ENCODE measurements around the gene FAM184B. TPM values are rescaled to one million over a fixed set of nuclear protein-coding genes. Genes with fewer than 3 reads are reported as not detected.

Gene FAM184B
- total and polyA plus RNA-seq, 2 of the 4 experiments (the other 2 are of a cell fraction): 0.07 to 0.18 TPM

DNA sequence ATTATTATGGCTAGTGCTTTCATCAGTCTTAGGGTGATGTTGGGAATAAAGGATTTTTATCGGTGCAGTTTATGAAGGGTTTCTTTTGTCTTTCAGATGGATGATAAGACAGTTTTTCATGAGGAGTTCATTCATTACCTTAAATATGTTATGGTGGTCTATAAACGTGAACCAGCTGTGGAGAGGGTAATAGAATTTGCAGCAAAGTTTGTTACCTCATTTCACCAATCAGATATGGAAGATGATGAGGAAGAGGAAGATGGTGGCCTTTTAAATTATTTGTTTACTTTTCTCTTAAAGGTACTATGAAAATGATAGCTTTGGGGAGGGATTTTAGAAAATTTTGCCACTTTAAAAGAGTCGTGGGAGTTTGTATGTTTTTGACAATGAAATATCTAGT, 30.7 kb upstream of the FAM184B start:
- H3K14ac ChIP-seq (replicated peaks; ENCODE audit: low read depth, low read length): no peak overlapping the region
- in situ Hi-C loops (cut with MboI; ENCODE audit: low sequenced_read_pairs): loop anchor here (10.0 to 25.0 kb wide), 2 partner anchors 225 to 783 kb away; partner anchors contain the start of gene LAP3
- H3K4ac ChIP-seq (ENCODE audit: low read depth, low read length): no peak overlapping the region
- no TSS peak for BruUV-seq (replicated peaks)
- no CpG with 5 or more reads among the region's 3 CpGs for WGBS, 2 experiments (ENCODE audit: extremely low coverage in 2 of 2, insufficient read length in 1 of 2)
- H2AK9ac ChIP-seq (replicated peaks; ENCODE audit: low read depth, low read length, poor library complexity): no peak overlapping the region
- H4K8ac ChIP-seq (ENCODE audit: low read depth in 2 of 2, low read length in 2 of 2): no peak overlapping the region
- H3K9ac ChIP-seq (ENCODE audit: low read depth, low read length): no peak overlapping the region; the same call in 1 of the 2 replicates
- peak overlapping the region; percentile 98 for H3K4me2 ChIP-seq (ENCODE audit: low read depth, low read length)
- peaks cover 2% of the 10 kb centered on the region; the same call in 1 of the 2 replicates for H3K4me1 ChIP-seq (ENCODE audit: control insufficient read depth, insufficient read depth, low read length)
- ATAC-seq (ENCODE audit: low read depth) (no peak), DNase-seq (no peak)
- H3K9me1 ChIP-seq (ENCODE audit: insufficient read depth, low read length): no peaks in the 10 kb centered on the region
- peak overlapping the region; percentile 26; the same call in 1 of the 2 replicates for H3K23ac ChIP-seq (ENCODE audit: low read depth, low read length)
- H2BK120ac ChIP-seq (ENCODE audit: low read depth, low read length): no peak overlapping the region
- ChIA-PET CTCF (interaction anchor here (1.3 kb wide), 1 partner anchor 263 kb away, joined by 3 read pairs; no protein-coding TSS in a partner anchor), POLR2A (ENCODE audit: unreplicated experiment) (no interaction called here)
- dilution Hi-C loops (cut with HindIII; ENCODE audit: low sequenced_read_pairs, unreplicated experiment): no loop called here
- H3K27ac ChIP-seq (ENCODE audit: insufficient read depth, low read length): no peak overlapping the region
- no peaks in the 10 kb centered on the region for H3K27me3 ChIP-seq (ENCODE audit: control insufficient read depth, insufficient read depth, low read length)
- H3K9me3 ChIP-seq (ENCODE audit: control insufficient read depth, insufficient read depth, low read length): no peaks in the 10 kb centered on the region
- H4K91ac ChIP-seq (ENCODE audit: insufficient read depth, low read depth, low read length): no peak overlapping the region
- H2AFZ ChIP-seq (replicated peaks; ENCODE audit: low read length, poor library complexity): no peak overlapping the region
- H2BK5ac ChIP-seq (ENCODE audit: low read depth, low read length, poor library complexity, severe bottlenecking): peak overlapping the region; percentile 5
- H2BK20ac ChIP-seq (ENCODE audit: low read depth, low read length): no peak overlapping the region
- peak overlapping the region; percentile 25; the same call in 1 of the 2 replicates for H3K4me3 ChIP-seq (ENCODE audit: insufficient read depth, low read depth, low read length)
- intact Hi-C loops (cut with micrococcal nuclease): loop anchor here (5.0 to 10.0 kb wide), 2 partner anchors 123 to 175 kb away; no protein-coding TSS in a partner anchor
- no peak overlapping the region for H2AK5ac ChIP-seq (ENCODE audit: low read depth, low read length)
- no peak overlapping the region for H4K5ac ChIP-seq (ENCODE audit: low read depth, low read length)
- H2BK15ac ChIP-seq (ENCODE audit: low read depth, low read length): no peak overlapping the region
- H3K36me3 ChIP-seq (ENCODE audit: control insufficient read depth, insufficient read depth, low read length): no peaks in the 10 kb centered on the region
- TF ChIP-seq CEBPB (IDR thresholded peaks at IDR 0.05; ENCODE audit: low read depth, low read length): no peak
- TF ChIP-seq, protein P1, sequence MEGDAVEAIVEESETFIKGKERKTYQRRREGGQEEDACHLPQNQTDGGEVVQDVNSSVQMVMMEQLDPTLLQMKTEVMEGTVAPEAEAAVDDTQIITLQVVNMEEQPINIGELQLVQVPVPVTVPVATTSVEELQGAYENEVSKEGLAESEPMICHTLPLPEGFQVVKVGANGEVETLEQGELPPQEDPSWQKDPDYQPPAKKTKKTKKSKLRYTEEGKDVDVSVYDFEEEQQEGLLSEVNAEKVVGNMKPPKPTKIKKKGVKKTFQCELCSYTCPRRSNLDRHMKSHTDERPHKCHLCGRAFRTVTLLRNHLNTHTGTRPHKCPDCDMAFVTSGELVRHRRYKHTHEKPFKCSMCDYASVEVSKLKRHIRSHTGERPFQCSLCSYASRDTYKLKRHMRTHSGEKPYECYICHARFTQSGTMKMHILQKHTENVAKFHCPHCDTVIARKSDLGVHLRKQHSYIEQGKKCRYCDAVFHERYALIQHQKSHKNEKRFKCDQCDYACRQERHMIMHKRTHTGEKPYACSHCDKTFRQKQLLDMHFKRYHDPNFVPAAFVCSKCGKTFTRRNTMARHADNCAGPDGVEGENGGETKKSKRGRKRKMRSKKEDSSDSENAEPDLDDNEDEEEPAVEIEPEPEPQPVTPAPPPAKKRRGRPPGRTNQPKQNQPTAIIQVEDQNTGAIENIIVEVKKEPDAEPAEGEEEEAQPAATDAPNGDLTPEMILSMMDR (conservative IDR thresholded peaks at IDR 0.05; ENCODE audit: low read depth, low read length): no peak
- TF ChIP-seq, protein P2, sequence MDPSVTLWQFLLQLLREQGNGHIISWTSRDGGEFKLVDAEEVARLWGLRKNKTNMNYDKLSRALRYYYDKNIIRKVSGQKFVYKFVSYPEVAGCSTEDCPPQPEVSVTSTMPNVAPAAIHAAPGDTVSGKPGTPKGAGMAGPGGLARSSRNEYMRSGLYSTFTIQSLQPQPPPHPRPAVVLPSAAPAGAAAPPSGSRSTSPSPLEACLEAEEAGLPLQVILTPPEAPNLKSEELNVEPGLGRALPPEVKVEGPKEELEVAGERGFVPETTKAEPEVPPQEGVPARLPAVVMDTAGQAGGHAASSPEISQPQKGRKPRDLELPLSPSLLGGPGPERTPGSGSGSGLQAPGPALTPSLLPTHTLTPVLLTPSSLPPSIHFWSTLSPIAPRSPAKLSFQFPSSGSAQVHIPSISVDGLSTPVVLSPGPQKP (IDR thresholded peaks at IDR 0.05; ENCODE audit: borderline replicate concordance, low read depth, low read length): no peak
- TF ChIP-seq MAZ (IDR thresholded peaks at IDR 0.05; ENCODE audit: borderline replicate concordance, low read depth, low read length): no peak
- no peak for TF ChIP-seq RCOR1 (IDR thresholded peaks at IDR 0.05; ENCODE audit: insufficient replicate concordance, low read length)
- H3K79me1 ChIP-seq (ENCODE audit: low read depth in 1 of 2, low read length in 2 of 2): peaks cover 2 to 22% of the 10 kb centered on the region in 2 experiments
- peaks cover 23% of the 10 kb centered on the region; the same call in 1 of the 2 replicates for H4K20me1 ChIP-seq (ENCODE audit: insufficient read depth, low read length)
- H3K56ac ChIP-seq (ENCODE audit: extremely low read depth, insufficient read depth, low read length): no peak overlapping the region
- no peak overlapping the region for H3K18ac ChIP-seq (ENCODE audit: low read depth, low read length)
